ENCODE data around the gene RPP40. TPM values are rescaled to one million over a fixed set of nuclear protein-coding genes. Genes with fewer than 3 reads are reported as not detected.

Gene RPP40
- polyA plus RNA-seq, 2 of the 4 experiments (the other 2 are of a cell fraction): 17.8 to 33.9 TPM

- TF ChIP-seq CTCF (IDR thresholded peaks at IDR 0.05): peak; percentile 30; the same call in 2 of the 3 replicates
- no peak for TF ChIP-seq PBX3 (IDR thresholded peaks at IDR 0.05)
- no peak for TF ChIP-seq RNF2 (IDR thresholded peaks at IDR 0.05; ENCODE audit: borderline replicate concordance, low read depth)
- no peak for TF ChIP-seq MAZ (IDR thresholded peaks at IDR 0.05; ENCODE audit: borderline replicate concordance, low read depth, low read length)
- TF ChIP-seq TP53 (CRISPR knock-in tag; IDR thresholded peaks at IDR 0.05): no peak
- TF ChIP-seq PHF8 (IDR thresholded peaks at IDR 0.05; ENCODE audit: borderline replicate concordance, low read depth): no peak
- no peak for TF ChIP-seq HOXB5 (CRISPR knock-in tag; IDR thresholded peaks at IDR 0.05)
- no peak for TF ChIP-seq POLR2A (IDR thresholded peaks at IDR 0.05; ENCODE audit: low read length)
- TF ChIP-seq MYC (IDR thresholded peaks at IDR 0.05; ENCODE audit: borderline replicate concordance, low read length): peak; percentile 55; the same call in 1 of the 2 replicates
- TF ChIP-seq GATA3 (IDR thresholded peaks at IDR 0.05; ENCODE audit: borderline replicate concordance): no peak
- TF ChIP-seq ELK1 (IDR thresholded peaks at IDR 0.05; ENCODE audit: low read depth, low read length): no peak
- no peak for TF ChIP-seq EP300 (IDR thresholded peaks at IDR 0.05)
- no peak for TF ChIP-seq NR3C1 (IDR thresholded peaks at IDR 0.05)
- no peak for TF ChIP-seq HOXB13 (CRISPR knock-in tag; IDR thresholded peaks at IDR 0.05; ENCODE audit: low read depth)
- no peak for TF ChIP-seq FOXS1 (CRISPR knock-in tag; IDR thresholded peaks at IDR 0.05)
- TF ChIP-seq RFX5 (IDR thresholded peaks at IDR 0.05): no peak
- no peak for TF ChIP-seq NFE2L2 (conservative IDR thresholded peaks at IDR 0.05; ENCODE audit: low read length)
- TF ChIP-seq RAD21 (conservative IDR thresholded peaks at IDR 0.05 in 1 of 2, IDR thresholded peaks at IDR 0.05 in 1 of 2): peak; percentile 45 to 59; a peak in 4 of 5 replicates
- no peak for TF ChIP-seq CBX2 (IDR thresholded peaks at IDR 0.05; ENCODE audit: borderline replicate concordance, low read depth)
- no peak for TF ChIP-seq HDAC2 (IDR thresholded peaks at IDR 0.05)
- TF ChIP-seq HMGXB4 (CRISPR knock-in tag; IDR thresholded peaks at IDR 0.05; ENCODE audit: borderline replicate concordance): no peak
Measured at GRCh38 chr6:5030596-5031136, 26.8 kb upstream of the RPP40 start (continued).

GRCh38 chr6:5029609-5030008 is 25.8 kb upstream of the RPP40 start:
- Histone ChIP-seq H3K27ac (no peak overlapping the region), H3K9me3 (no peaks in the 10 kb centered on the region), H3K4me1 (peaks cover 6% of the 10 kb centered on the region; the same call in 1 of the 3 replicates), H3K4me2 (no peak overlapping the region), H3K4me3 (no peak overlapping the region)
- CTCF ChIA-PET: interaction anchor here (0.6 to 2.6 kb wide), 3 partner anchors 9 to 42 kb away, joined by 3 to 11 read pairs (median 3); no protein-coding TSS in a partner anchor
- TF ChIP-seq MAZ (IDR thresholded peaks at IDR 0.05; ENCODE audit: borderline replicate concordance, low read depth, low read length) (no peak), FOXS1 (CRISPR knock-in tag; IDR thresholded peaks at IDR 0.05) (no peak), HOXA7 (CRISPR knock-in tag; IDR thresholded peaks at IDR 0.05) (no peak), RFX5 (IDR thresholded peaks at IDR 0.05) (no peak)
- DNase-seq (ENCODE audit: low read depth in 1 of 2, low spot score in 1 of 2) (no peak), FAIRE-seq (no peak), ATAC-seq (no peak)
- WGBS (ENCODE audit: missing lambda C conversion rate): 94% methylated on average over 5 of the region's 5 CpGs
- POLR2A ChIA-PET: interaction anchor here (1.0 kb wide), 1 partner anchor 26 kb away, joined by 3 read pairs; no protein-coding TSS in a partner anchor
